ENCODE measurements around the gene CIZ1. TPM values are rescaled to one million over a fixed set of nuclear protein-coding genes. Genes with fewer than 3 reads are reported as not detected.

CIZ1 gene
- total and polyA plus RNA-seq, 10 of the 15 experiments (the other 5 are each of a cell fraction or from before 2014, with no cell fraction given): 1.8 to 91.6 (median 35.4) TPM

- TF ChIP-seq ZNF24 (IDR thresholded peaks at IDR 0.05): no peak
Observed at GRCh38 chr9:128208946-128209669, 17.7 kb upstream of the CIZ1 start (continued).

GRCh38 chr9:128208386-128208785, 17.0 kb upstream of the CIZ1 start:
- no peaks in the 10 kb centered on the region for H3K9me3 ChIP-seq (replicated peaks; ENCODE audit: control insufficient read depth, insufficient read depth, low read length)
- ChIA-PET SMC1A (ENCODE audit: uncharacterized antibody, unreplicated experiment) (no interaction called here), CTCF (no interaction called here), RAD21 (ENCODE audit: unreplicated experiment) (no interaction called here), POLR2A (no interaction called here)
- intact Hi-C loops (cut with micrococcal nuclease; ENCODE audit: unreplicated experiment) (no loop called here), in situ Hi-C loops (cut with MboI) (no loop called here)
- no peak for ATAC-seq
- no peaks in the 10 kb centered on the region for H3K36me3 ChIP-seq (ENCODE audit: control insufficient read depth in 2 of 2, insufficient read depth in 2 of 2, low read length in 1 of 2)
- no peaks in the 10 kb centered on the region for H3K79me2 ChIP-seq (ENCODE audit: control insufficient read depth, insufficient read depth, low read length)
- BruUV-seq (replicated peaks): no TSS peak
- DNase-seq (ENCODE audit: low read depth, low spot score): no peak
- WGBS (ENCODE audit: insufficient coverage, insufficient replicate concordance, low lambda C conversion rate, missing lambda C conversion rate): 48% methylated on average over 7 of the region's 7 CpGs
- no peak for FAIRE-seq
- peaks cover 7% of the 10 kb centered on the region; the same call in 1 of the 2 replicates for H3K4me1 ChIP-seq (ENCODE audit: control insufficient read depth, insufficient read depth, low read length)
- peaks cover 11 to 14% of the 10 kb centered on the region in 2 experiments; a peak in 3 of 4 replicates for H3K27me3 ChIP-seq (replicated peaks in 1 of 2; ENCODE audit: control insufficient read depth in 2 of 2, insufficient read depth in 2 of 2, low read length in 1 of 2)
- H3K4me2 ChIP-seq (ENCODE audit: control insufficient read depth, insufficient read depth): no peak overlapping the region
- H3K27ac ChIP-seq (ENCODE audit: control insufficient read depth, insufficient read depth): no peak overlapping the region
- H2AFZ ChIP-seq (ENCODE audit: control insufficient read depth, low read depth, low read length): no peak overlapping the region
- no peak overlapping the region for H3K4me3 ChIP-seq
- H3K9ac ChIP-seq (ENCODE audit: control insufficient read depth, insufficient read depth, low read length): no peak overlapping the region
- TF ChIP-seq RAD21 (IDR thresholded peaks at IDR 0.05; ENCODE audit: insufficient read depth, low read depth, low read length) (no peak), GATAD2B (conservative IDR thresholded peaks at IDR 0.05; ENCODE audit: low read depth) (no peak), RFX5 (IDR thresholded peaks at IDR 0.05; ENCODE audit: low read depth, low read length) (no peak), POLR2AphosphoS2 (IDR thresholded peaks at IDR 0.05; ENCODE audit: low read depth, low read length) (no peak), KLF5 (IDR thresholded peaks at IDR 0.05; ENCODE audit: partially characterized antibody) (no peak), CREB1 (IDR thresholded peaks at IDR 0.05; ENCODE audit: low read depth) (no peak), BHLHE40 (IDR thresholded peaks at IDR 0.05; ENCODE audit: borderline replicate concordance in 1 of 2, low read depth in 2 of 2, low read length in 1 of 2) (no peak), JUND (IDR thresholded peaks at IDR 0.05; ENCODE audit: low read depth, low read length) (no peak), DPF2 (IDR thresholded peaks at IDR 0.05) (no peak)
- H4K20me1 ChIP-seq (ENCODE audit: control insufficient read depth, insufficient read depth): no peaks in the 10 kb centered on the region
